ENCODE measurements around the gene TOR2A. TPM values are rescaled to one million over a fixed set of nuclear protein-coding genes. Genes with fewer than 3 reads are reported as not detected.
A peak's percentile ranks its signal among the peaks of the same experiment; 100 is the strongest.

The TOR2A gene
- total RNA-seq, 1 experiment from 2014 or later, result 13.2 TPM

GRCh38 chr9:127706836-127707241 is 28.3 kb downstream of the TOR2A start, which contains the start of gene CFAP157:
Gene CFAP157 (plus strand): TSS chr9:127706988. CDS start chr9:127707032, 44 bp downstream.
- Histone ChIP-seq H2BK120ac (ENCODE audit: low read depth, low read length, poor library complexity, severe bottlenecking) (no peak within 1 kb of the TSS), H2BK5ac (ENCODE audit: insufficient read length, low read length) (no peak within 1 kb of the TSS), H3K23me2 (ENCODE audit: insufficient read length, low read depth, low read length, poor library complexity, severe bottlenecking) (no peaks in the 10 kb centered on the region), H2AFZ (ENCODE audit: low read length) (no peak within 1 kb of the TSS), H3K4me1 (ENCODE audit: insufficient read depth, low read length) (no peaks in the 10 kb centered on the region; the same call in 1 of the 2 replicates), H3T11ph (ENCODE audit: low read length) (no peak within 1 kb of the TSS), H3K18ac (ENCODE audit: insufficient read length, low read depth, low read length) (peak within 1 kb of the TSS; percentile 54), H2BK15ac (ENCODE audit: low read depth, low read length) (peak within 1 kb of the TSS; percentile 33; the same call in 1 of the 2 replicates), H4K5ac (ENCODE audit: insufficient read length, low read depth, low read length) (no peak within 1 kb of the TSS), H3K14ac (ENCODE audit: insufficient read depth, low read length) (peak within 1 kb of the TSS; percentile 13; the same call in 1 of the 2 replicates), H2BK12ac (ENCODE audit: insufficient read length, low read depth, low read length) (no peak within 1 kb of the TSS), H3K23ac (ENCODE audit: insufficient read length, low read depth, low read length) (no peak within 1 kb of the TSS), H3K27me3 (ENCODE audit: insufficient read depth, low read length) (no peaks in the 10 kb centered on the region), H3K4me2 (ENCODE audit: insufficient read depth, insufficient read length, low read length) (no peak within 1 kb of the TSS), H4K8ac (replicated peaks; ENCODE audit: insufficient read length, low read depth, low read length) (no peak within 1 kb of the TSS), H2AK5ac (ENCODE audit: insufficient read length, low read length) (no peak within 1 kb of the TSS), H4K20me1 (ENCODE audit: control insufficient read depth, insufficient read depth, insufficient read length) (no peaks in the 10 kb centered on the region), H4K91ac (ENCODE audit: insufficient read length, low read depth, low read length) (no peak within 1 kb of the TSS), H3K79me2 (ENCODE audit: insufficient read depth, low read length) (no peaks in the 10 kb centered on the region), H3K4ac (ENCODE audit: low read depth, low read length) (no peak within 1 kb of the TSS; the same call in 1 of the 2 replicates), H2BK20ac (ENCODE audit: low read depth, low read length, poor library complexity, severe bottlenecking) (no peak within 1 kb of the TSS), H3K79me1 (ENCODE audit: insufficient read depth, low read depth, low read length, poor library complexity, severe bottlenecking) (no peaks in the 10 kb centered on the region), H3K27ac (ENCODE audit: insufficient read length, low read depth, low read length) (no peak within 1 kb of the TSS), H3K56ac (ENCODE audit: insufficient read length, low read depth, low read length) (no peak within 1 kb of the TSS), H3K9ac (ENCODE audit: extremely low read depth, insufficient read length, low read length) (no peak within 1 kb of the TSS), H3K9me3 (ENCODE audit: control insufficient read depth, low read depth, low read length) (no peaks in the 10 kb centered on the region)
- no peaks in the 10 kb centered on the region for H3K36me3 Mint-ChIP-seq (ENCODE audit: insufficient read depth in 1 of 3, low read depth in 3 of 3)
- H3K27ac Mint-ChIP-seq, result peak within 1 kb of the TSS in 1 of 3 experiments; percentile 73; a peak in 2 of 7 replicates
- H3K4me3 Mint-ChIP-seq, result peak within 1 kb of the TSS; percentile 6 to 29; a peak in 2 of 5 replicates
- no CpG with 5 or more reads among the region's 11 CpGs for WGBS (ENCODE audit: extremely low coverage, insufficient read length, low lambda C conversion rate)
- H3K9me3 Mint-ChIP-seq, result peaks cover 0 to 2% of the 10 kb centered on the region in 2 experiments; a peak in 1 of 5 replicates
- TF ChIP-seq CTCF (conservative IDR thresholded peaks at IDR 0.05), result no peak
- peaks cover 14 to 33% of the 10 kb centered on the region in 2 experiments for H3K4me1 Mint-ChIP-seq
- H3K27me3 Mint-ChIP-seq (ENCODE audit: low read depth), result peaks cover 7% of the 10 kb centered on the region
- peak; percentile 72 for DNase-seq
